ENCODE measurements around the gene HMGN1.

HMGN1 gene

GRCh38 chr21:39367783-39368182 is 18.9 kb upstream of the HMGN1 start:
- no peak for DNase-seq (ENCODE audit: low spot score)

GRCh38 chr21:39366563-39366962 is 17.7 kb upstream of the HMGN1 start:
- DNase-seq (ENCODE audit: low spot score): no peak

- DNase-seq (ENCODE audit: low spot score): no peak
Observed at GRCh38 chr21:39364949-39365348, 16.1 kb upstream of the HMGN1 start.

- DNase-seq (ENCODE audit: low spot score): no peak
Observed at GRCh38 chr21:39363607-39364555, 15.0 kb upstream of the HMGN1 start.

- DNase-seq (ENCODE audit: low spot score): no peak
Observed at GRCh38 chr21:39362733-39363132, 13.8 kb upstream of the HMGN1 start.

- no peak for DNase-seq (ENCODE audit: low spot score)
Observed at GRCh38 chr21:39359382-39359781, 10.5 kb upstream of the HMGN1 start.

GRCh38 chr21:39353295-39353694 is 4.4 kb upstream of the HMGN1 start:
- no peak for DNase-seq (ENCODE audit: low spot score)

- no peak for DNase-seq (ENCODE audit: low spot score)
Observed at GRCh38 chr21:39350094-39351005, 1.5 kb upstream of the HMGN1 start.

GRCh38 chr21:39349211-39350093 is 564 bp upstream of the HMGN1 start:
- DNase-seq (ENCODE audit: low spot score): peak; percentile 96

GRCh38 chr21:39348040-39348354 is 891 bp downstream of the HMGN1 start:
- DNase-seq (ENCODE audit: low spot score): peak; percentile 36

GRCh38 chr21:39347537-39347936 is 1.4 kb downstream of the HMGN1 start:
- no peak for DNase-seq (ENCODE audit: low spot score)

GRCh38 chr21:39346671-39347331 is 2.1 kb downstream of the HMGN1 start:
- DNase-seq (ENCODE audit: low spot score): no peak

- no peak for DNase-seq (ENCODE audit: low spot score)
Observed at GRCh38 chr21:39346206-39346605, 2.7 kb downstream of the HMGN1 start.

GRCh38 chr21:39345440-39345839 is 3.4 kb downstream of the HMGN1 start:
- DNase-seq (ENCODE audit: low spot score): no peak

GRCh38 chr21:39344848-39345247 is 4.0 kb downstream of the HMGN1 start:
- no peak for DNase-seq (ENCODE audit: low spot score)

GRCh38 chr21:39341249-39341923 is 7.5 kb downstream of the HMGN1 start:
- no peak for DNase-seq (ENCODE audit: low spot score)

- no peak for DNase-seq (ENCODE audit: low spot score)
Observed at GRCh38 chr21:39340687-39341086, 8.2 kb downstream of the HMGN1 start.

GRCh38 chr21:39339231-39339630 is 9.7 kb downstream of the HMGN1 start:
- DNase-seq (ENCODE audit: low spot score): no peak

- no peak for DNase-seq (ENCODE audit: low spot score)
Observed at GRCh38 chr21:39336457-39337008, 12.4 kb downstream of the HMGN1 start.

GRCh38 chr21:39334611-39335010 is 14.3 kb downstream of the HMGN1 start:
- no peak for DNase-seq (ENCODE audit: low spot score)

- no peak for DNase-seq (ENCODE audit: low spot score)
Observed at GRCh38 chr21:39332175-39332574, 16.7 kb downstream of the HMGN1 start.

All from CD4-positive, alpha-beta T cell treated with Interleukin-2 at 100 ng/mL for 4 hours (primary cell).